GM18502 (cell line): ENCODE results near the gene EPO.

Source experiments
- ATAC-seq: cut with Tn5 transposase; IDR thresholded peaks from one replicate; pipeline ENCODE4 v1.9.1; 2021; ENCODE audit warnings: mild to moderate bottlenecking; ENCODE audit not compliant: unreplicated experiment, poor library complexity

The EPO gene

GRCh38 chr7:100720279-100720670 lies at the start of gene EPO:
EPO (plus strand) TSS chr7:100720468; CDS start chr7:100720981, 513 bp downstream.
- no peak for ATAC-seq

GRCh38 chr7:100671353-100672327 lies 48.6 kb upstream of the EPO start:
- ATAC-seq: no peak

GRCh38 chr7:100673302-100673941 lies 46.8 kb upstream of the EPO start, which contains the start of gene GNB2:
GNB2 (plus strand) TSS chr7:100673740; CDS start chr7:100676266, 2,526 bp downstream.
- ATAC-seq: peak; percentile 66

- peak; percentile 2 for ATAC-seq
Observed at GRCh38 chr7:100673942-100674410, 46.3 kb upstream of the EPO start.

GRCh38 chr7:100674411-100675104 lies 45.7 kb upstream of the EPO start:
- ATAC-seq: no peak

GRCh38 chr7:100675105-100675451 lies 45.2 kb upstream of the EPO start:
- ATAC-seq: no peak

GRCh38 chr7:100675581-100676350 lies 44.5 kb upstream of the EPO start:
- peak; percentile 36 for ATAC-seq

GRCh38 chr7:100676501-100677306 lies 43.6 kb upstream of the EPO start:
- no peak for ATAC-seq

GRCh38 chr7:100677308-100678267 lies 42.7 kb upstream of the EPO start:
- no peak for ATAC-seq

- no peak for ATAC-seq
Observed at GRCh38 chr7:100678291-100678984, 41.8 kb upstream of the EPO start.

GRCh38 chr7:100679129-100679926 lies 40.9 kb upstream of the EPO start:
- ATAC-seq: no peak

- no peak for ATAC-seq
Observed at GRCh38 chr7:100679927-100680575, 40.2 kb upstream of the EPO start.

GRCh38 chr7:100680576-100681271 lies 39.5 kb upstream of the EPO start:
- no peak for ATAC-seq

GRCh38 chr7:100681491-100682227 lies 38.6 kb upstream of the EPO start:
- ATAC-seq: no peak

GRCh38 chr7:100682228-100682741 lies 38.0 kb upstream of the EPO start:
- ATAC-seq: no peak
